ENCODE results near the gene ZNF239.
"Not testable (repeated sequence)": the region's sequence is repeated elsewhere in the genome, so short reads cannot be mapped to it uniquely, and the experiment has no call there.

Gene ZNF239

DNA sequence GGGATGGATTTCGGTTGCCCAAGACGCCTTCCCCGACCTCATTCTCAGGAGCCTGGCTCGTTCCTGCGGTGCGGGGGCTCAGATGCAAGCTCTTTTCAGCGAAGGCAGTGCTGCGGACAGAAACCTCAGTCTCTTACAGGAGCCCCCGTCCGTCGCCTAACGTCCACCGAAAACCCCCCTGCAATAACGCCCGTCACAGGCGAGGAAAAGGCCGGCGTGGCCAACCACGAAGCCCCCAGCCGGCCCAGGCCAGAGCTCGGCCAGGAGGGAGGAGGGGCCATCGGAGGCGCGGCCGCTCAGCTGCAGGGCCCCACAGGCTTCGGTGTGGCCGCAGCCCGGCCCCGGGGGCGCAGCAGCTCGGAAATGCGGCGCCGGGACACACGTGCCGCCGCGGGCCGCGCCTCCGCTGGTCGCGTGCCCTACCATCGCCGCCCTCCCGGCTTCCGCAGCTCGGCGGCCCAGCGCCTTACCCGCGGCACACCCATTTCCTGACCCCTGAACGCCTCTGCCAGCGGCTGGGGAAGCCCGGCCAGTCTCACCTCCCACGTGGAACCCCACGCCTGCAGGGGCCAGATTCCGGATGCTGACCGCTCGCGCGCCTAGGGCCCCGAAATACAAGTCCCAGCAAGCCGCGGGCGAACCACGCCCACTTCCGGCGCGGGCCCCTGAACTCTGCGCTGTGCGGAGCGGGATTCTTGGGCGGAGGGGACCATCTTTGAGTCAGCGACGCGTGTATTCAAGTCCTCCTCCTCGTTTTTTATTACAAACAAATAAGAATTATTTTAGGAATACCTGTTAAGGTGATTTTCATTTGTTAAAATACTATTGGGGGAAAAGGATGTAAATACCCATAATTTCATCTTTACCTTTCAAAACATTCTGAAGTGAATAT lies at the start of gene ZNF239:
ZNF239 (minus strand) TSS at position 616 of the 892 bp plus-strand sequence. CDS start 16,537 bp downstream, outside the sequence.
- DNase-seq, result peak; percentile 76 to 96 (median 92)
- intact Hi-C loops (cut with DNase I), result no loop called here

DNA sequence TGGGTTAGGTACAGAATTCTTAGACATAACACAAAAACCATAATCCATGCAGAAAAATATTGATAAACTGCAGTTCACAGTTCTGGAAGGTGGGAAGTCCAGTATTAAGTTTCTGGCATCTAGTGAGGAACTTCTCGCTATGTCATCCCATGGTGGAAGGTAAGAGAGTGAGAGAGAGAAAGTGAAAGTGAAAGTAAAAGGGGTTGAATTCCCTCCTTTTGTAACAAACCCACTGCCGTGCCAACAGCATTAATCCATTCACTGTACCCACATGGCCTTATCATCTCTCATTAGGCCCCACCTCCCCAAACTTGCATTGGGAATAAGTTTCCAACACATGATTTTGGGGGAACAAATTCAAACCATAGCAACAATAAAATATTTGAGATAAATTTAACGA lies 48.9 kb upstream of the ZNF239 start:
- intact Hi-C loops (cut with DNase I), result no loop called here
- DNase-seq, result peak in 1 of 42 donors; percentile 23

DNA sequence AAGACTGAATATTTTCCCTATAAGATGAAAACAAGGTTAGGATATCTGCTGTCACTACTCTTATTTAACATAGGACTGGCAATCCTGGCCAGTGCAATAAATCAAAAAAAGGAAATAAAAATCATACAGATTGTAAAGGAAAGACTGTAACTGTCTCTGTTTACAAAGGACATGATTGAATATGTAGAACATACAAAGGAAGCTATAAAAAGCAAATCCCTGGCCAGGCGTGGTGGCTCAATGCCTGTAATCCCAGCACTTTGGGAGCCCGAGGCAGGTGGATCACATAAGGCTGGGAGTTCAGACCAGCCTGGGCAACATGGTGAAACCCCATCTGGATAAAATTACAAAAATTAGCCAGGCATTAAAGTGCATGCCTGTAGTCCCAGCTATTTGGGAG lies 47.6 kb upstream of the ZNF239 start:
- DNase-seq, result no peak
- intact Hi-C loops (cut with DNase I), result no loop called here

DNA sequence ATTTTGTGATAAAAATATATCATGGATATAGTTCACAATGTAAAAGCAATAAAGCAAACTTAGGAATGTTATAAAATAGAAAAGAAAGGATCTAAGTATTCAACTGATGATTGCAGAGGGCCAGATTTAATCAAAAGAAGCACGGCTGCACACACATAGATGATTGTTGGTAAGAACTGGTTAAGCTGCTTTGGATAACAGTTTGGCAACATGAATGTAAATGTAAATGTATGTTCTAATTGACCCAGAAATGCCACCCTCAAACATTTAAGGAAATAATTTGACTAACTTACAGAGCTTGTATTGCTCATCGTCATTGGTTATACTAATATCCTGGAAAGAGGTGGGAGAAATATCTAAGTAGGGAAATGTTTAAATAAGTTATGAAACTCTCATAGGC lies 45.0 kb upstream of the ZNF239 start:
- DNase-seq, result no peak
- intact Hi-C loops (cut with DNase I), result no loop called here

DNA sequence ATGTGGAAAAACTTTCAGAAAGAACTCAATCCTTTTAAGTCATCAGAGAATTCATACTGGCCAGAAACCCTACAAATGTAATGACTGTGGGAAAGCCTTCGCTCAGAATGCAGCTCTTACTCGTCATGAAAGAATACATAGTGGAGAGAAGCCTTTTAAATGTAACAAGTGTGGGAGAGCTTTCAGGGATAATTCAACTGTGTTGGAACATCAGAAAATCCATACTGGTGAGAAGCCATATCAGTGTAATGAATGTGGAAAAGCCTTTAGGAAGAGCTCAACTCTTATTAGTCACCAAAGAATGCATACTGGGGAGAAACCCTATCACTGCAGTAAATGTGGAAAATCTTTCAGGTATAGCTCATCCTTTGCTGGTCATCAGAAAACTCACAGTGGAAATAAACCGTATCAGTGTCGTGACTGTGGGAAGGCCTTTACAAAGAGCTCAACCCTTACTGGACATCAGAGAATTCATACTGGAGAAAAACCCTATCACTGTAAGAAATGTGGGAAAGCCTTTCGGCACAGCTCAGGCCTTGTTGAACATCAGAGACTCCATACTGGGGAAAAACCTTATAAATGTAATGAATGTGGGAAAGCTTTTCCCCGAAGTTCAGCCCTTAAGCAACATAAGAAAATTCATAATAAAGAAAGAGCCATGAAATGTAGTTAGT lies 42.4 kb upstream of the ZNF239 start:
- intact Hi-C loops (cut with DNase I), result no loop called here
- no peak for DNase-seq

DNA sequence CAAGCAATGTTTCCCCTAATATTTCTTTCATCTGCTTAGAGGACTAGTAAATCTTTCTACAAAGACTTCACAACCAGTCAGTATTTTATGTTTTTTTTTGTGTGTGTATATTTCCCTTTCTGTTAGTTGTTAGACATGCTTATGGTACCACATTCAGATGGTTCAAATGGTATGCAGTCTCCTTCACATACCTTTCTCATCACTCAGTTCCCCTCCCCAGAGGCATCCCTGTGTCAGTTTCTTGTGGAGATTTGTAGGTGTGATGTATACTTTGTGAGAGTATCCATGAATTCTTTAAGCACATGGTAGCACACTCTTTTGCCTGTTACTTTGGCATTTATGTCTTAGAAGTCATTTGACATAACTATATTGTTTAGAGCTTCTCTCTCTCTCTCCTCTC lies 36.2 kb upstream of the ZNF239 start:
- DNase-seq, result no peak
- intact Hi-C loops (cut with DNase I), result no loop called here

DNA sequence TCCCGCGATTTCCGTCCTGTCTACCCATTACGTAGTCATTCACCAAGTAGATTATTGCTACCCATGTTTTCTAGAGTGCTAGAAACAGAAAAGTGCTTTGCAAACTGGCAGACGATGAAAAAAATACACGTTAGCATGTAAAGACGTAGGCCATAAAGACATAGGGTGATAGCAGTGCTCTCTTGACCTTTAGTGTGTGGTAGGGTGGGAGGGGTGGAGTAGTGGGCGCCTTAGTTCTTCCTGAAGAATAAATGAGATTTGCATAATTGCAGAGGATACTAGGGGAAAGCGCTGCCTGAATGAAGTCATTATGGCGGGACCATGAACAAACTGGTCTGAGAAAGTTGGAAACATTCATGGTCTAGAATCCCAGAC lies 32.8 kb upstream of the ZNF239 start:
- intact Hi-C loops (cut with DNase I), result loop anchor here (2.0 kb wide), 1 partner anchor 42 kb away; the partner anchor contains the start of gene ZNF32
- DNase-seq, result no peak

DNA sequence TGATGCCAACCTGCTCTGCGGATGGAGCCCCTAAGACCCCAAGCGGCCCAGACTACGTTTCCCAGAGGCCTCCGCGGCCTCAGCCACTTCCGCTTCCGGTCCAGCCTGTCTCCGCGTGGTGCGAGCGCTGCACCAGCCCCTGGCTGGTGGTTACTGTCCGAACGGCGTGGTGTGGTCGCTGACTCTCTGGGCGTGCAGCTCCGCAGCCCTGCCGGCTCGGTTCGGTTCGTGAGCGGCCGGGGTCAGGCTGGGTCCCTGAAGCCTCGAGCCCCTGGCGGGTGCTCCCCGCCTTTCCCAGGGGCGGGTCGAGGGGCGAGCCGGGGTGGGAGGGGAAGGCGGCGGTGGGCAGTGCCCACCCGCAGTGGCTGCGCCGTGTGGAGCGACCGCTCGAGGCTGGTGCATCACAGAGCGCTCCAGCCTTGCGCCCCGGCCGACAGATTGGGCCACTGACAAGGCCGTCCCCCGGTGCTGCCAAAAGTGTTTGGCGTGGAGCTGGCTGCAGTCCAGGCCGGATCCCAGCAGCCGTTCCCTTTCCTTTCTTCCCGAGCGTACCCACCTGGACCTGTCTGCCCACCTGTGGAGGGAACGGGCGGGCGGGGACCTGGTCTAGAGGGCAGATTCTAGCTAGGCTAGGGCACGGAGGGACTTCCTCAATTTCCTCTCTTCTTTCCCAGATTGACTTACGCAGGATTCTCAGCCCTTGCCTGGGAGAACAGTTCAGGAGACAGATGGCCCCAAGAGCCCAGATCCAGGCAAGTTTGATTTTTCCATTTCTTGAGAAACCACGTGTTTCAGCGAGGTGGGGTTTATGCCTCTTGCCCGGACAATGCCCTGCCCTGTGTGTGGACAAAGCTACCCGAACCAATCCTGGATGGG lies 32.1 kb upstream of the ZNF239 start, which contains the start of gene ZNF485:
ZNF485 (plus strand) TSS at position 116 of the 876 bp plus-strand sequence; CDS start at position 729, 613 bp downstream.
- DNase-seq, result peak; percentile 50 to 92 (median 84)
- intact Hi-C loops (cut with DNase I), result loop anchor here (2.0 kb wide), 1 partner anchor 42 kb away; the partner anchor contains the start of gene ZNF32

DNA sequence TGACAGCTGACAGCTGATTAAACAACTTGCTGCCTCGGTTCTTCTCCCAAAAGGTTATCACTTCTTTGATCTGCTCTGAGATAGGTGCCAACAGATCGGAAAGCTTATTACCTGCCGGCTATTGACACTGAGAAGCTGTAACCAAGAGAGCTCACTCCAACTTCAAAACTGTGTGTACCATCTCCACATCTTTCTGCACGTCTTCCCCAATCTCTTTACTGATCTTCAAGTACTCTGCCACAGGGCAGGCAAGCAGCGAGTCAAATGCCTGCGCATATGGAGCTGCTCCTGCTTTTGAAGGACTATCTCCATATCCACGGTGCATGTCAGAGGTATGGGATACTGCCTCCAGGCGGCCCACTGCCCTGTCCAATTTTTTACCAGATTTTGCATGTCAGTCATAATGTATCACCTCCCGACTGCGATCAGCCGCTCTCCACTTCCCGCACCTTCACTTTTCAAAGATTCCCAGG lies 31.5 kb upstream of the ZNF239 start:
- intact Hi-C loops (cut with DNase I), result loop anchor here (2.0 kb wide), 1 partner anchor 43 kb away; the partner anchor contains the start of gene ZNF32
- peak in 1 of 42 donors; percentile 13 for DNase-seq

DNA sequence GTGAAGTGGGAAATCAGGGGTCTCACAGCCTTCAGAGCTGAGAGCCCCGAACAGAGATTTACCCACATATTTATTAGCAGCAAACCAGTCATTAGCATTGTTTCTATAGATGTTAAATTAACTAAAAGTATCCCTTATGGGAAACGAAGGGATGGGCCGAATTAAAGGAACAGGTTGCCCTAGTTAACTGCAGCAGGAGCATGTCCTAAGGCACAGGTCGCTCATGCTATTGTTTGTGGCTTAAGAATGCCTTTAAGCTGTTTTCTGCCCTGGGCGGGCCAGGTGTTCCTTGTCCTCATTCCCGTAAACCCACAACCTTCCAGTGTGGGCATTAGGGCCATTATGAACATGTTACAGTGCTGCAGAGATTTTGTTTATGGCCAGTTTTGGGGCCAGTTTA lies 27.2 kb upstream of the ZNF239 start:
- DNase-seq; intact Hi-C loops (cut with DNase I): not testable (repeated sequence)

DNA sequence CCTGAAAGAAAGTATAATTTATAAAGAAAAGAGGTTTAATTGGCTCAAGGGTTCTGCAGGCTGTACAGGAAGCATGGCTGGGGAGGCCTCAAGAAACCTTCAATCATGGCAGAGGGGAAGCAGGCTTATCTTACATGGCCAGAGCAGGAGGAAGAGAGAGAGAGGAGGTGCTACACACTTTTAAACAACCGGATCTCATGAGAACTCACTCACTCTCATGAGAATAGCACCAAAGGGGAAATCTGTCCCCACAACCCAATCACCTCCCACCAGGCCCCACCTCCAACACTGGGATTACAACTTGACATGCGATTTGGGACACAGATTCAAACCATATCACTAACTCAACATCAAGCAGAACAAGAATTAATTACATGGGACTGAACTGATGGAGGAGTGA lies 24.9 kb upstream of the ZNF239 start:
- intact Hi-C loops (cut with DNase I), result no loop called here
- no peak for DNase-seq

DNA sequence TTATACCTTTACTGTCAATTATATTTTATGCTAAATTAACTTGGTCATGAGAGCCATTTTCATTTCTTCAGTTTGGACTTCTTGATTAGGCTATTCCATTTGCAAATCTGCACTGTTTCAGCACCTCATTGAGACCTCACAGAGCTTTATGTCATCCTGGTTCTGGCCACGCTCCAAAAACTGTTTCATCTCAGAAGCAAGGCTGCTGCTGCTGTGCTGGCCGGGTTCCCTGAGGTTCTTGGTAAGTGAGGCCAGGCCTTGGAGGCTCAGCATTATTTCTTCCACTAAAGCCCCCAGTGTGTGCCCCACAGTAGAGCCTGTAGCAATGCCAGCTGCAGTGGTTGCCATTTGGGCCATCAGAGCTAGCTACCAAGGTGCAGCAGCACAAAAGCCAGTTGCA lies 24.0 kb upstream of the ZNF239 start:
- intact Hi-C loops (cut with DNase I), result no loop called here
- DNase-seq, result no peak

DNA sequence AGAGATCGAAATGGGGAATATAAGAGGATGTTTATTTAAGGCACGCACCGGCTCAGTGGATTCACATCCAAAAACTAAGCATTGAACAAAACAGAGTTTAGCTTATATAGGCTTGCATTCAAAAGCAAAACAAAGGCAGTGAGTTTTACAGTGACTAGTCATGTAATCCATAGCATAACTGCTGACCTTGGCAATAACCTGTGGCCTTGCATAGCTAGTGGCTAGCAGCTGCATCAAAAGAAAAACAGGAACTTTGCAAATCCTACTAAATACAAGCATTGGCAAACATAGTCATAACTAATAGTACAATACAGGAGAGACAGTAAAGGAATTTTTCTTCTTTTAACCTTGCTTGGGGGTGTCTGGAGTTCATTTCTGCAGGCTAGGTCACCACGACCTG lies 22.1 kb upstream of the ZNF239 start:
- intact Hi-C loops (cut with DNase I), result no loop called here
- DNase-seq, result no peak

DNA sequence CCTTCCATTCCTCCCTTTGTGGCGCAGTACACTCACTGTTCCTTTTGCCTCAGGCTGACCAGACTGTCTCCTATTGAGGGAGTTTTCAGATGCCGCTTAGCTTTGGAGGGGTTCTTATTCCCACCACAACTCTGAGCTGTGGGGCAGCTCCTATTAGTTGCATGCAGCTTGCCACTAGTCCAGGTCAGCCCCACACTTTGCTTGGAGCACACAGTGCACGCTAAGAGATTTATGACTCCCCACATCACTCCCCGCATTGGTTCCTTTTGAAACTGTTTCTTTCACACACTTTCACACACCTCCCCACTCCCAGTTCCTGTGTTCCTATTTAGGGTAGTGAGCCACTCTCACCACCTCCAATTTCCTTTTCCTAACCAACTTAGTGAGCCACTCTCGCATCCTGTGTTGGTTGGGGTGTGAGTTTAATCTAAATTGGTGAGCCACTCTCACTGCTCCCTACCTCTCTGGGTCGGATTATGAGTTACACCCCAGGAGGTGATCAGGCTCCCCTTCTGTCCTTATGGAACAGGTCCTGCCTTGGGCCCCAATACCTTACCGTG lies 21.4 kb upstream of the ZNF239 start:
- intact Hi-C loops (cut with DNase I), result loop anchor here (2.0 kb wide), 1 partner anchor 19 kb away; no protein-coding TSS in a partner anchor
- DNase-seq, result no peak

DNA sequence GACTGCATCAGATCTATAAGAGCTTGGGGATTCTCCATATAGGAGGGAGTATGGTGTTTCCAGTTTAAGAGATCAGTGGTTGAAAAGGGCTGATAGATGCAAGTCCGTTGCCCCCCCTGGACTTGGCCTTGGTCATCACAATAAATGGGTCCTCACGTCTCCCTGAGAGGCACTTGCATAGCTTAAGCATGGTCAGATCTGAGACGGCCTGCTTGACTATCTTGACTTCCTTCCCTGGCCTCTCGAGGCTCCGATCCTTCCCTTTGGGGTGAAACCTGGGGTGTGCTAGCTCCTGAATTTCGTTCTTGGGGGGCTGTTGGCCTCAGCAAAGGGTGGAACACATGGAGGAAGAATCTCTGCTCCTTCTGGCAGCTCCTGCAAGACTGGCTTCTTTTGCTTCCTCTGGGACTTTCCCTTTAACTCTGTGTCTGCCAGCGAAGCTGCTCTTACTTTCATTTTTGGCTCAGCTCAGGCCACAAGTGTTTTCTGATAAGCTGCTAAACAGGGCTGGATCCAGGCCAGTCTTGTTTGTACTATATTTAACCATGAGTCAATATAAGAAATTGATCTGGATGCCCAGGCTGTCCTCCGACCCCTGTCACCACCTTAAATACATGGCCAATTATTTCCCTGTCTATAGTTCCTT lies 20.7 kb upstream of the ZNF239 start:
- DNase-seq, result no peak
- intact Hi-C loops (cut with DNase I), result loop anchor here (2.0 kb wide), 1 partner anchor 20 kb away; no protein-coding TSS in a partner anchor

DNA sequence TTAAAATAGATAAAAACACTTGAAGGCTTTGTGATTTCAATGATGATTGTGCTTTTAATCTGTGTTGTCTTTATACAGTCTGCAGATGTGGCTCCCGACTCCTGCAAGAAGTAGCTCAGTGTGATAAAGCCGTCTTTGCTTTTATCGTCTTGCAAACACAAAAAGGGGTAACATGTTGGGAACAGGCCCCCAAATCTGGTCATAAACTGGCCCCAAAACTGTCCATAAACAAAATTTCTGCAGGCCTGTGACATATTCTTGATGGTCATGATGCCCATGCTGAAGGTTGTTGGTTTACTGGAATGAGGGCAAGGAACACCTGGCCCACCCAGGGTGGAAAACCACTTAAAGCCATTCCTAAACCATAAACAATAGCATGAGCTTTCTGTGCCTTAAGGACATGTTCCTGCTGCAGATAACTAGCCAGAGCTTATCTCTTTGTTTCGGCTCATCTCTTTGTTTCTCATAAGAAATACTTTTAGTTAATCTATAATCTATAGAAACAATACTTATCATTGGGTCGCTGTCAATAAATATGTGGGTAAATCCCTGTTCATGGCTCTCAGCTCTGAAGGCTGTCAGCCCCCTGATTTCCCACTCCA lies 17.0 kb upstream of the ZNF239 start:
- intact Hi-C loops (cut with DNase I), result no loop called here

DNA sequence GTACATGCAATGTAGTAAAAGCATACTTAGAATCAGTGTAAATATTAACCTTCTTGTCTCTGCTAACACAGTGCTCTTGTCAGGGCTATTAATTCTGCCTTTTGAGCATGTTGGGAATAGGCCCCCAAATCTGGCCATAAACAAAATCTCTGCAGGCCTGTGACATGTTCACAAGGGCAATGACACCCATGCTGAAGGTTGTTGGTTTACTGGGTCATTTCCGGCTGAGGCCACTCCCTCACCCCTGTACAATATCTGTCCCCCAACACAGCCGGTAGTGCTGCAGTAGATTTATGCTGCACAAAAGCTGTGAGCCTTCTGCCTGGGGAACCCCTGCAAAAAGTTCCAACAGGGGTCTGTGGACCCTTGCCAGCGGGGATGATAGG lies 12.3 kb upstream of the ZNF239 start:
- DNase-seq; intact Hi-C loops (cut with DNase I): not testable (repeated sequence)

More for the DNA sequence above, 17.0 kb upstream of the ZNF239 start:
- no peak for DNase-seq
